SJSA1 (cell line): Measurements from ENCODE around the gene PARP3. TPM values are rescaled to one million over a fixed set of nuclear protein-coding genes. Genes with fewer than 3 reads are reported as not detected.

Experiments used
- DNase-seq, 2 experiments: peaks; one replicate each; pipeline ENCODE4 v3.0.0-alpha.2; 2015 to 2020; ENCODE audit warnings: low spot score in 2 of 2, low read depth in 1 of 2
- H3K27ac ChIP-seq: fragments of 250-450 bp; sonication (Bioruptor Pico); 2 replicates; pipeline ENCODE4 v1.5.1; 2020; ENCODE audit warnings: mild to moderate bottlenecking, moderate library complexity
- H3K27me3 ChIP-seq: fragments of 250-450 bp; sonication (Bioruptor Pico); replicated peaks from 2 replicates; pipeline ENCODE4 v1.5.1; 2020; ENCODE audit warnings: mild to moderate bottlenecking, moderate library complexity
- H3K36me3 ChIP-seq: fragments of 250-450 bp; sonication (Bioruptor Pico); 2 replicates; pipeline ENCODE4 v1.5.1; 2020; ENCODE audit warnings: mild to moderate bottlenecking
- H3K4me1 ChIP-seq: fragments of 250-450 bp; sonication (Bioruptor Pico); replicated peaks from 2 replicates; pipeline ENCODE4 v1.6.1; 2021; ENCODE audit warnings: mild to moderate bottlenecking
- H3K4me3 ChIP-seq: fragments of 250-450 bp; sonication (Bioruptor Pico); 2 replicates; pipeline ENCODE4 v1.5.1; 2020; ENCODE audit warnings: mild to moderate bottlenecking
- H3K9me3 ChIP-seq: fragments of 250-450 bp; sonication (Bioruptor Pico); replicated peaks from 2 replicates; pipeline ENCODE4 v1.5.1; 2020; ENCODE audit warnings: mild to moderate bottlenecking
- total RNA-seq: library from RNA; depleted of rRNA; stranded (reverse); fragments of >200 nt; shearing (Covaris generic); gene quantifications from 2 replicates; pipeline ENCODE4 v1.2.3, GENCODE V29; 2014

Gene PARP3
- total RNA-seq, 1 experiment from 2014 or later, result 17.9 TPM

GRCh38 chr3:51949121-51949520 lies 7.0 kb downstream of the PARP3 start:
- H3K4me3 ChIP-seq, result no peak overlapping the region
- peaks cover 9% of the 10 kb centered on the region for H3K4me1 ChIP-seq
- H3K27me3 ChIP-seq, result no peaks in the 10 kb centered on the region
- H3K36me3 ChIP-seq, result no peaks in the 10 kb centered on the region
- no peak for DNase-seq
- no peak overlapping the region for H3K27ac ChIP-seq
- no peaks in the 10 kb centered on the region for H3K9me3 ChIP-seq

DNA sequence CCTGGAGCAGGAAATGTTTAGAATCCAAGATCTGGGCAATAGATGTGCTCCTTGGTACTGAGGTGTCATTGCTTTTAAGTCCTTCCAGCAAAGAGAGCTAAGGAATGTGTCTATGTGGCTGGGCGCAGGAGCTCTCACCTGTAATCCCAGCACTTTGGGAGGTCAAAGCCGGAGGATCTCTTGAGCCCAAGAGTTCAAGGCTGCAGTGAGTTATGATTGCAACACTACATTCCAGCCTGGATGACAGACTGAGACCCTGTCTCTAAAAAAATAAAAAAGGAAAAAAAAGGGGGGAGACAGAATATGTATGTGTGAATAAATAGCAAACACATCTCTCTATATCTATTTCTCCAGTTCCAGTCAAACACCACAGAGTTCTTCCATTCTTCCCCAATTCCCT lies 8.7 kb downstream of the PARP3 start:
- Histone ChIP-seq H3K4me3 (no peak overlapping the region), H3K9me3 (no peaks in the 10 kb centered on the region), H3K27me3 (no peaks in the 10 kb centered on the region), H3K4me1 (peaks cover 9% of the 10 kb centered on the region), H3K27ac (no peak overlapping the region), H3K36me3 (no peaks in the 10 kb centered on the region; the same call in 1 of the 2 replicates)
- DNase-seq, result no peak

DNA sequence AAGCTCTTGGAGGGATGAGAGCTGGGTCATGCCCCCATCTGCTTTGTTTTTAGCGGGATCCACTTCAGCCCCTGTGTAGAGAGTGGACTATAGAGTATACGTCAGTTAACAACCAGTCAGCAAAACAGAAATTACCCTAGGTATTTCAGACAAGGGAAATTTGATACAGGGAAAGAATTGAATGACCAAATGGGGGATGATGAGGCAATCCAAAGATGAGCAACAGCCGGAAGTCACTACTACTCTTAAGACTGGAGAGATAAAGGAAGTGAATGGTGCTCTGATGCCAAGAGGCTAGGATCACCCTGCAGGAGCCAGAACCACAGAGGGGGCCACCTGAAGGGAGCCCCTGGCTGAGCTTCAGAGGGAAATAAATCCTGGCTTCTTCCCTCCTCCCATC lies 11.3 kb downstream of the PARP3 start:
- peak in 1 of 2 experiments; percentile 26 for DNase-seq
- Histone ChIP-seq H3K36me3 (peaks cover 24% of the 10 kb centered on the region), H3K4me1 (peaks cover 9% of the 10 kb centered on the region), H3K27me3 (no peaks in the 10 kb centered on the region), H3K9me3 (no peaks in the 10 kb centered on the region), H3K4me3 (no peak overlapping the region), H3K27ac (no peak overlapping the region)

DNA sequence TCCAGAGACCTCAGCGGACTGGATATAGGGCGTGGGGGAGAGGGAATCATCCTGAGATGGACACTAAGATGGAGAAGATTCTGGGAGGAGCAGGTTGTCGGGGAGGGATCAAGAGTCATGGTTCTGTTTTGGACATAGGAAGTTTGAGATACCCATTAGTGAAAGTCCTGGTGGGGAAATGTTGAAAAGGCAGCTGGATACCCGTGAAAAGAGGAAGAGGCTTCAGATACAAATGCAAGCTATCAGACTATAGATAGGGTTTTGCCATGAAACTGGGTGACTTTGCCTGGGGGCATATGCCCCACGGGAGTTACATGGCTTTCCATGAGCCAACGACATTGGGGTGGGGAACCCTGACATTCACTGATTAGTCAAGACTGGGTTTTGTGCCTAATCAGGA lies 11.9 kb downstream of the PARP3 start:
- DNase-seq, result no peak
- no peak overlapping the region for H3K4me3 ChIP-seq
- peaks cover 9% of the 10 kb centered on the region for H3K4me1 ChIP-seq
- no peaks in the 10 kb centered on the region for H3K27me3 ChIP-seq
- peaks cover 29% of the 10 kb centered on the region for H3K36me3 ChIP-seq
- no peak overlapping the region for H3K27ac ChIP-seq
- no peaks in the 10 kb centered on the region for H3K9me3 ChIP-seq

GRCh38 chr3:51954713-51955112 lies 12.6 kb downstream of the PARP3 start:
- H3K4me3 ChIP-seq, result no peak overlapping the region
- peaks cover 35% of the 10 kb centered on the region for H3K36me3 ChIP-seq
- no peak overlapping the region for H3K27ac ChIP-seq
- H3K4me1 ChIP-seq, result peaks cover 9% of the 10 kb centered on the region
- DNase-seq, result no peak
- H3K9me3 ChIP-seq, result no peaks in the 10 kb centered on the region
- no peaks in the 10 kb centered on the region for H3K27me3 ChIP-seq

DNA sequence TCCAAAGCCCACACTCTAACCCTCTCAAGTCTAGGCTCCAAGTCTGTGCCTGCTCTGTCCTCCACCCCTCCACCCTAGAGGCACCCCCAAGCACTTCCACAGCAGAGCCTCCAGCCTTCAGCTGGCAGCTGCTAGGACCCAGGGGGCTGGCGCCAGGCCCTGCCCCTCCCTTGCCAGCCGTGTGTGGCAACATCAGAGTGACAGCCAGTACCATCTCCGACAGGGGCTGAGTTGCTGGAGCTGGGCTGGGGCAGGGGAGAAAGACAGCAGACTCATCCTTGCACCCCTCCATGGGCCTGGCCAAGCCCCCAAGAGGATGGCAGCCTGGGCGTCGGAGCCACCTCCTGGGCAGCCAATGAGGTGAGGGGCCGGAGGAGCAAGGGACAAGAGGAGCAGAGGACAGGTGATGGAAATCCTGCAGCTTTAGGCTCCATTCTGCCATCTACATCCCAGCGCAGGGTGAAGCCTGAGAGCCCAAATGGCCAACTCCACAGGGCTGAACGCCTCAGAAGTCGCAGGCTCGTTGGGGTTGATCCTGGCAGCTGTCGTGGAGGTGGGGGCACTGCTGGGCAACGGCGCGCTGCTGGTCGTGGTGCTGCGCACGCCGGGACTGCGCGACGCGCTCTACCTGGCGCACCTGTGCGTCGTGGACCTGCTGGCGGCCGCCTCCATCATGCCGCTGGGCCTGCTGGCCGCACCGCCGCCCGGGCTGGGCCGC lies 13.2 kb downstream of the PARP3 start, which contains the start of gene GPR62:
GPR62 (plus strand) TSS at position 207 of the 718 bp plus-strand sequence; CDS start at position 479, 272 bp downstream.
- no peak within 1 kb of the TSS for H3K4me3 ChIP-seq
- DNase-seq, result no peak
- no peaks in the 10 kb centered on the region for H3K9me3 ChIP-seq
- peaks cover 42% of the 10 kb centered on the region for H3K36me3 ChIP-seq
- no peaks in the 10 kb centered on the region for H3K27me3 ChIP-seq
- H3K27ac ChIP-seq, result no peak within 1 kb of the TSS
- peaks cover 9% of the 10 kb centered on the region for H3K4me1 ChIP-seq

GRCh38 chr3:51955893-51956770 lies 14.0 kb downstream of the PARP3 start:
- Histone ChIP-seq H3K4me3 (no peak overlapping the region), H3K9me3 (no peaks in the 10 kb centered on the region), H3K27ac (no peak overlapping the region), H3K36me3 (peaks cover 50% of the 10 kb centered on the region), H3K27me3 (no peaks in the 10 kb centered on the region), H3K4me1 (peaks cover 9% of the 10 kb centered on the region)
- peak in 1 of 2 experiments; percentile 35 for DNase-seq

DNA sequence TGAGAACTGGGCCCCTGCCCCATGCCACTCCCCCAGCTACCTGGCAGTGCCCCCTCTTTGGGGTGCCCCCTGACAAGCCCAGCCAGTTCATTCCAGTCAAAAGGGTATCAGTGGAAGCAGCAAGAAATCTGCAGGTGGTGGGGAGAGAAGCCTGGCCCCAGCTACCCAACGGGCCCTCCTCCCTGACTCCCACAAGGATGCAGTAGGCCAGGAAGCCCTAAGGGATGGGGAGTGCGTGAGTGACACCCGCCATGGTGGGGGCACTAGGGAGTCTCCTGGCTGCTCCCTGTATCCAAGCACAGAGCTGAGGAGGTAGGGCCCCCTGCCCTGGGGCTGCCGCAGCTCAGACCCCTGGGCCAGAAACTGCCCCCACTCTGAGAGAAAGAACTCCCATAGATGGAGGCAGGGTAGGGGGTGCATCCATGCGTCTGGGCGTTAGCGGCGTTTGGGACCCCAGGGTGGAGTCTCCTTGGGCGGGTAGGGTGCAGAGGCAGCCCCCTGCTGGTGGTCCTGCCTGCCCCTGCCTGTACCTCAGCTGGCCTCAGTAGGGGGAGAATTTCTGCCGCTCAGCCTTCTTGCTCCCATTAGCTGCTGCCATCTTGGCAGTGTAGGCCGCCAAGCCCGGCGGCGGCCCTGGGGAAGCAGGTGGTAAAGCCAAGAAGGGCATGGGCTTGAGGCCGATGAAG lies 15.5 kb downstream of the PARP3 start:
- Histone ChIP-seq H3K27me3 (no peaks in the 10 kb centered on the region), H3K4me3 (no peak overlapping the region), H3K4me1 (peaks cover 10% of the 10 kb centered on the region), H3K36me3 (peaks cover 55% of the 10 kb centered on the region), H3K9me3 (no peaks in the 10 kb centered on the region), H3K27ac (no peak overlapping the region)
- no peak for DNase-seq

- H3K36me3 ChIP-seq, result peaks cover 64% of the 10 kb centered on the region
- H3K4me3 ChIP-seq, result no peak overlapping the region
- no peak overlapping the region for H3K27ac ChIP-seq
- no peak for DNase-seq
- peaks cover 14% of the 10 kb centered on the region for H3K4me1 ChIP-seq
- no peaks in the 10 kb centered on the region for H3K27me3 ChIP-seq
- no peaks in the 10 kb centered on the region for H3K9me3 ChIP-seq
Observed at GRCh38 chr3:51958603-51959521, 16.7 kb downstream of the PARP3 start.

DNA sequence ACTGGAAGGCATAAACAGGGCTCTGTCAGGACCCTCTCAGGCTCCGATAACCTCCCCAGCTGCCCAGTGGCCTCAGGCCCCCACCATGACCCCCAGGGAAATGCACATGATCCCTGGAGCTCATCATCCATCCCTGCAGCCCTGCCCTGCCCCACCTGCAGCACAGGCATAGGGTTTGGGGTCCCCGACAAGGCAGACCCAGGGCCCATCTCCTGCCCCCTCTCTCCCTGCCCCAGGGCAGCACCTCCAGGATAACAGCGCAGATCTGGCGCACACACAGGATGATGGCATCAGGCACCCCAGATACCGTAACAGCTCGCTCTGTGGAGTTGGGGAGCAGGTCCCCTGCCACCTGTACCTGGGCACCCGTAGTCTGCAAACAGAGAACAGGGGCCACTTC lies 17.5 kb downstream of the PARP3 start:
- Histone ChIP-seq H3K4me3 (no peak overlapping the region), H3K9me3 (no peaks in the 10 kb centered on the region), H3K27ac (no peak overlapping the region), H3K36me3 (peaks cover 69% of the 10 kb centered on the region), H3K4me1 (peaks cover 21% of the 10 kb centered on the region), H3K27me3 (no peaks in the 10 kb centered on the region)
- DNase-seq, result peak in 1 of 2 experiments; percentile 38

GRCh38 chr3:51960386-51960785 lies 18.2 kb downstream of the PARP3 start:
- no peak overlapping the region for H3K4me3 ChIP-seq
- H3K36me3 ChIP-seq, result peaks cover 69% of the 10 kb centered on the region
- peaks cover 29% of the 10 kb centered on the region for H3K4me1 ChIP-seq
- peak in 1 of 2 experiments; percentile 37 for DNase-seq
- no peak overlapping the region for H3K27ac ChIP-seq
- no peaks in the 10 kb centered on the region for H3K9me3 ChIP-seq
- no peaks in the 10 kb centered on the region for H3K27me3 ChIP-seq

- DNase-seq, result no peak
- H3K27ac ChIP-seq, result no peak overlapping the region
- no peaks in the 10 kb centered on the region for H3K9me3 ChIP-seq
- no peak overlapping the region for H3K4me3 ChIP-seq
- H3K4me1 ChIP-seq, result peaks cover 35% of the 10 kb centered on the region
- H3K36me3 ChIP-seq, result peaks cover 69% of the 10 kb centered on the region
- H3K27me3 ChIP-seq, result no peaks in the 10 kb centered on the region
Observed at GRCh38 chr3:51961011-51961410, 18.8 kb downstream of the PARP3 start.
